H9 (cell line): Measurements from ENCODE around the gene SCYGR8. TPM values are rescaled to one million over a fixed set of nuclear protein-coding genes. Genes with fewer than 3 reads are reported as not detected.

Experiments
- DNase-seq: peaks from one replicate; pipeline ENCODE4 v3.0.0-alpha.2; 2017
- H2AFZ ChIP-seq: one replicate; pipeline ENCODE4 v1.6.1; 2013; ENCODE audit warnings: mild to moderate bottlenecking, low read length, control low read depth, moderate library complexity
- H2AK5ac ChIP-seq: 2 replicates; pipeline ENCODE4 v1.6.1; 2013; ENCODE audit warnings: low read length, control low read depth, mixed read lengths; ENCODE audit not compliant: insufficient read length
- H2BK120ac ChIP-seq: one replicate; pipeline ENCODE4 v1.6.1; 2013; ENCODE audit warnings: low read depth, mild to moderate bottlenecking, low read length, control low read depth, inconsistent platforms; ENCODE audit not compliant: poor library complexity, severe bottlenecking
- H2BK12ac ChIP-seq: 2 replicates; pipeline ENCODE4 v1.6.1; 2013; ENCODE audit warnings: low read length, control low read depth, mixed read lengths, low read depth; ENCODE audit not compliant: insufficient read length
- H2BK15ac ChIP-seq: 2 replicates; pipeline ENCODE4 v1.6.1; 2013; ENCODE audit warnings: low read depth, low read length, control low read depth
- H2BK20ac ChIP-seq: one replicate; pipeline ENCODE4 v1.6.1; 2013; ENCODE audit warnings: low read depth, mild to moderate bottlenecking, low read length, control low read depth, inconsistent platforms; ENCODE audit not compliant: poor library complexity, severe bottlenecking
- H2BK5ac ChIP-seq: 2 replicates; pipeline ENCODE4 v1.6.1; 2013; ENCODE audit warnings: low read length, control low read depth, mixed read lengths; ENCODE audit not compliant: insufficient read length
- H3K14ac ChIP-seq: 2 replicates; pipeline ENCODE4 v1.6.1; 2013; ENCODE audit warnings: low read length, control low read depth; ENCODE audit not compliant: insufficient read depth
- H3K18ac ChIP-seq: 2 replicates; pipeline ENCODE4 v1.6.1; 2013; ENCODE audit warnings: low read depth, mild to moderate bottlenecking, mixed read lengths, low read length, control low read depth; ENCODE audit not compliant: insufficient read length
- H3K23ac ChIP-seq: 2 replicates; pipeline ENCODE4 v1.6.1; 2013; ENCODE audit warnings: low read length, control low read depth, mixed read lengths, low read depth; ENCODE audit not compliant: insufficient read length
- H3K23me2 ChIP-seq: 2 replicates; pipeline ENCODE4 v1.6.1; 2013; ENCODE audit warnings: low read depth, mild to moderate bottlenecking, mixed read lengths, low read length, control low read depth; ENCODE audit not compliant: insufficient read length, poor library complexity, severe bottlenecking
- H3K27ac ChIP-seq: 2 replicates; pipeline ENCODE4 v1.5.1; 2013; ENCODE audit warnings: low read length, control low read depth, mixed read lengths, low read depth; ENCODE audit not compliant: insufficient read length
- H3K27me3 ChIP-seq: 2 replicates; pipeline ENCODE4 v1.6.1; 2013; ENCODE audit warnings: low read length, control low read depth, inconsistent platforms; ENCODE audit not compliant: insufficient read depth
- H3K4ac ChIP-seq: 2 replicates; pipeline ENCODE4 v1.6.1; 2013; ENCODE audit warnings: low read depth, mild to moderate bottlenecking, control low read depth, inconsistent platforms, low read length, moderate library complexity
- H3K4me1 ChIP-seq: 2 replicates; pipeline ENCODE4 v1.6.1; 2013; ENCODE audit warnings: low read length, control low read depth, inconsistent platforms; ENCODE audit not compliant: insufficient read depth
- H3K4me2 ChIP-seq: 2 replicates; pipeline ENCODE4 v1.6.1; 2013; ENCODE audit warnings: low read length, control low read depth, mixed read lengths; ENCODE audit not compliant: insufficient read length, insufficient read depth
- H3K56ac ChIP-seq: 2 replicates; pipeline ENCODE4 v1.6.1; 2013; ENCODE audit warnings: low read depth, mild to moderate bottlenecking, mixed read lengths, low read length, control low read depth; ENCODE audit not compliant: insufficient read length
- H3K79me1 ChIP-seq: 2 replicates; pipeline ENCODE4 v1.6.1; 2013; ENCODE audit warnings: low read depth, mild to moderate bottlenecking, moderate library complexity, low read length, control low read depth, inconsistent platforms; ENCODE audit not compliant: insufficient read depth, poor library complexity, severe bottlenecking
- H3K79me2 ChIP-seq: 2 replicates; pipeline ENCODE4 v1.6.1; 2013; ENCODE audit warnings: low read length, control low read depth, inconsistent platforms; ENCODE audit not compliant: insufficient read depth
- H3K9ac ChIP-seq: 2 replicates; pipeline ENCODE4 v1.6.1; 2013; ENCODE audit warnings: low read length, control low read depth, mixed read lengths; ENCODE audit not compliant: insufficient read length; ENCODE audit errors: extremely low read depth
- H3K9me3 ChIP-seq: one replicate; pipeline ENCODE4 v1.6.1; 2013; ENCODE audit warnings: low read depth, low read length, inconsistent platforms; ENCODE audit not compliant: control insufficient read depth
- H3T11ph ChIP-seq: one replicate; pipeline ENCODE4 v1.6.1; 2013; ENCODE audit warnings: mild to moderate bottlenecking, low read length, control low read depth, inconsistent platforms
- H4K20me1 ChIP-seq: one replicate; pipeline ENCODE4 v1.6.1; 2013; ENCODE audit not compliant: control insufficient read depth, insufficient read length, insufficient read depth
- H4K5ac ChIP-seq: 2 replicates; pipeline ENCODE4 v1.6.1; 2013; ENCODE audit warnings: low read depth, mild to moderate bottlenecking, mixed read lengths, low read length, control low read depth; ENCODE audit not compliant: insufficient read length
- H4K8ac ChIP-seq: replicated peaks from 2 replicates; pipeline ENCODE4 v1.6.1; 2013; ENCODE audit warnings: low read length, control low read depth, mixed read lengths, low read depth; ENCODE audit not compliant: insufficient read length
- H4K91ac ChIP-seq: 2 replicates; pipeline ENCODE4 v1.6.1; 2013; ENCODE audit warnings: low read depth, mild to moderate bottlenecking, moderate library complexity, mixed read lengths, low read length, control low read depth; ENCODE audit not compliant: insufficient read length
- H3K27ac Mint-ChIP-seq, 3 experiments: 2 replicates in 2 of 3; 3 replicates in 1 of 3; pipeline ENCODE4 v1.8.0; 2020 to 2021; ENCODE audit warnings: mixed read lengths in 3 of 3, mild to moderate bottlenecking in 1 of 3, moderate library complexity in 1 of 3
- H3K27me3 Mint-ChIP-seq: 2 replicates; pipeline ENCODE4 v1.8.0; 2021; ENCODE audit warnings: low read depth, mild to moderate bottlenecking, moderate library complexity, mixed read lengths
- H3K36me3 Mint-ChIP-seq, 3 experiments: 2 replicates in 2 of 3; 3 replicates in 1 of 3; pipeline ENCODE4 v1.8.0; 2020 to 2021; ENCODE audit warnings: low read depth in 3 of 3, mixed read lengths in 3 of 3; ENCODE audit not compliant: insufficient read depth in 1 of 3
- H3K4me1 Mint-ChIP-seq, 2 experiments: 2 replicates each; pipeline ENCODE4 v1.8.0; 2020; ENCODE audit warnings: mixed read lengths in 2 of 2
- H3K4me3 Mint-ChIP-seq, 2 experiments: 2 replicates in 1 of 2; 3 replicates in 1 of 2; pipeline ENCODE4 v1.8.0; 2020 to 2021; ENCODE audit warnings: mild to moderate bottlenecking in 2 of 2, mixed read lengths in 2 of 2, moderate library complexity in 1 of 2
- H3K9me3 Mint-ChIP-seq, 2 experiments: 2 replicates in 1 of 2; 3 replicates in 1 of 2; pipeline ENCODE4 v1.8.0; 2020; ENCODE audit warnings: mild to moderate bottlenecking in 2 of 2, mixed read lengths in 2 of 2, moderate library complexity in 1 of 2
- CTCF ChIP-seq: fragments of 200-600 bp; sonication (generic); conservative IDR thresholded peaks from 3 replicates; pipeline ENCODE4 v1.8.0; 2021; ENCODE audit warnings: antibody characterized with exemption, mild to moderate bottlenecking
- WGBS: extraction: QIAGEN DNeasy Blood & Tissue Kit; methylation state at CpG from one replicate; pipeline ENCODE4 v1.1.7; 2013; ENCODE audit warnings: missing lambda C conversion rate, low lambda C conversion rate, mixed read lengths; ENCODE audit not compliant: insufficient read length; ENCODE audit errors: extremely low coverage; 5-methylcytosine and 5-hydroxymethylcytosine counted together
- total RNA-seq: library from RNA; stranded (reverse); gene quantifications from 2 replicates; pipeline ENCODE4 v1.2.1, GENCODE V29; 2021

SCYGR8 gene
- total RNA-seq, 1 experiment from 2014 or later: not detected

DNA sequence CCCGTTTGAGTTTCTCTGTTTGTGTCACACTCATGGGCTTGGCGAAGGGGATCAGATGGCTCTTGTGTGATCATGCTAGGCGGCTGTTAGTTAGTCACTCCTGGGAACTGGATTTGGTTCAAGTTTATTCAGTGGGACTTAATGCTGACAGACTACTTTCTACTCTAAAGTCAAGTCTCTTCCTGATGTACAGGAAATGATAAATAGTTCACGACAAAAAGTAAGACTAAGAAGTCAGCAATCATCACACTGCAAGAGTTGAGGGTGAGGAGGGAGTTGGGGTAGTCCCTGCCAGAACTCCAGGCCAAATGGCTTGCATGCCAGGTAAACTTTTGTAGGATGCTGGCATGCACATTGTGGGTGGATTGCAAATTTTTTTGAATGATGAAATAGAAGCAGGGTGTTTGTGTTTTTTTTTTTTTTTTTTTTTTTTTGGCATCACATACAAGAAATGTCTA lies 42.9 kb downstream of the SCYGR8 start:
- Histone ChIP-seq H3K23me2 (no peaks in the 10 kb centered on the region), H3K79me2 (no peaks in the 10 kb centered on the region), H3K4me1 (no peaks in the 10 kb centered on the region), H2BK15ac (no peak overlapping the region), H4K8ac (no peak overlapping the region), H3K18ac (no peak overlapping the region), H2AFZ (no peak overlapping the region), H4K91ac (no peak overlapping the region), H3K14ac (no peak overlapping the region), H2BK12ac (no peak overlapping the region), H3K9me3 (no peaks in the 10 kb centered on the region), H3T11ph (no peak overlapping the region), H3K9ac (no peak overlapping the region), H3K27me3 (0 out of 2 replicates have a peak, but pooled peaks cover 2% of the 10 kb centered on the region), H3K27ac (no peak overlapping the region), H3K4ac (no peak overlapping the region), H4K20me1 (no peaks in the 10 kb centered on the region), H3K23ac (no peak overlapping the region), H3K56ac (no peak overlapping the region), H2AK5ac (no peak overlapping the region), H3K79me1 (no peaks in the 10 kb centered on the region), H3K4me2 (no peak overlapping the region), H4K5ac (no peak overlapping the region), H2BK120ac (no peak overlapping the region), H2BK5ac (no peak overlapping the region), H2BK20ac (no peak overlapping the region)
- no peak for TF ChIP-seq CTCF
- no CpG with 5 or more reads among the region's 4 CpGs for WGBS
- Mint-ChIP-seq H3K9me3 (no peaks in the 10 kb centered on the region; a peak in 1 of 5 replicates), H3K36me3 (no peaks in the 10 kb centered on the region), H3K4me1 (0 out of 4 replicates have a peak, but pooled peaks cover 0 to 2% of the 10 kb centered on the region in 2 experiments), H3K4me3 (no peak overlapping the region), H3K27ac (peak overlapping the region in 1 of 3 experiments; percentile 12; a peak in 2 of 7 replicates), H3K27me3 (no peaks in the 10 kb centered on the region)
- no peak for DNase-seq
